Karpas-422 (cell line): ENCODE measurements around the gene STH. TPM values are rescaled to one million over a fixed set of nuclear protein-coding genes. Genes with fewer than 3 reads are reported as not detected.

Experiments
- DNase-seq: peaks from one replicate; pipeline ENCODE4 v3.0.0-alpha.2; 2015
- H2AFZ ChIP-seq: fragments of 200-600 bp; sonication (generic); 2 replicates; pipeline ENCODE4 v1.6.1; 2014; ENCODE audit warnings: antibody characterized with exemption, low read length, mixed read lengths
- H3K27ac ChIP-seq: fragments of 200-600 bp; sonication (generic); 2 replicates; pipeline ENCODE4 v1.5.1; 2014; ENCODE audit warnings: mild to moderate bottlenecking, low read length, moderate library complexity
- H3K27me3 ChIP-seq: fragments of 200-600 bp; sonication (generic); 2 replicates; pipeline ENCODE4 v1.6.1; 2014; ENCODE audit warnings: low read length, mixed read lengths
- H3K36me3 ChIP-seq: fragments of 200-600 bp; sonication (generic); 2 replicates; pipeline ENCODE4 v1.6.1; 2014; ENCODE audit warnings: low read length, mixed read lengths; ENCODE audit not compliant: insufficient read depth
- H3K4me1 ChIP-seq: fragments of 200-600 bp; sonication (generic); 2 replicates; pipeline ENCODE4 v1.6.1; 2014; ENCODE audit warnings: mild to moderate bottlenecking, low read length, mixed read lengths
- H3K4me2 ChIP-seq: fragments of 200-600 bp; sonication (generic); 2 replicates; pipeline ENCODE4 v1.6.1; 2014; ENCODE audit warnings: low read length, low read depth, mild to moderate bottlenecking; ENCODE audit not compliant: poor library complexity, severe bottlenecking
- H3K4me3 ChIP-seq: fragments of 200-600 bp; sonication (generic); 2 replicates; pipeline ENCODE4 v1.5.1; 2014; ENCODE audit warnings: mild to moderate bottlenecking, antibody characterized with exemption, low read length, mixed read lengths
- H3K79me2 ChIP-seq: fragments of 200-600 bp; sonication (generic); 2 replicates; pipeline ENCODE4 v1.6.1; 2014; ENCODE audit warnings: mild to moderate bottlenecking, low read length, mixed read lengths
- H3K9ac ChIP-seq: fragments of 200-600 bp; sonication (generic); 2 replicates; pipeline ENCODE4 v1.6.0; 2014; ENCODE audit warnings: low read length
- H3K9me2 ChIP-seq: fragments of 200-600 bp; sonication (generic), shearing (Covaris generic); replicated peaks from 2 replicates; pipeline ENCODE4 v1.6.0; 2014; ENCODE audit warnings: mild to moderate bottlenecking, low read length, moderate library complexity; ENCODE audit not compliant: insufficient read depth
- H3K9me3 ChIP-seq: fragments of 300-700, 200-600 bp; sonication (generic); 2 replicates; pipeline ENCODE4 v1.6.1; 2014; ENCODE audit warnings: low read length, mixed read lengths
- H4K20me1 ChIP-seq: fragments of 200-600 bp; sonication (generic); 2 replicates; pipeline ENCODE4 v1.6.1; 2014; ENCODE audit warnings: mild to moderate bottlenecking, antibody characterized with exemption, low read length, low read depth; ENCODE audit not compliant: insufficient read depth
- total RNA-seq: library from RNA; depleted of rRNA; stranded (reverse); fragments of >200 nt; shearing (Covaris generic); gene quantifications from 2 replicates; pipeline ENCODE4 v1.2.3, GENCODE V29; 2014; ENCODE audit warnings: low replicate concordance

The STH gene
- total RNA-seq, 1 experiment from 2014 or later: not detected

- Histone ChIP-seq H3K79me2 (no peaks in the 10 kb centered on the region), H3K27me3 (no peaks in the 10 kb centered on the region), H3K36me3 (no peaks in the 10 kb centered on the region), H3K4me2 (no peak overlapping the region), H3K9me3 (no peaks in the 10 kb centered on the region), H3K9ac (no peak overlapping the region), H3K9me2 (no peaks in the 10 kb centered on the region), H3K4me1 (peaks cover 7% of the 10 kb centered on the region), H3K27ac (no peak overlapping the region), H4K20me1 (no peaks in the 10 kb centered on the region), H2AFZ (no peak overlapping the region), H3K4me3 (no peak overlapping the region)
- DNase-seq: no peak
These were observed 35.8 kb upstream of the STH start for GRCh38 chr17:45963283-45963682.

GRCh38 chr17:45963889-45964288, 35.2 kb upstream of the STH start:
- Histone ChIP-seq H3K27me3 (no peaks in the 10 kb centered on the region), H2AFZ (no peak overlapping the region), H3K79me2 (no peaks in the 10 kb centered on the region), H3K4me2 (no peak overlapping the region), H3K9me3 (no peaks in the 10 kb centered on the region), H3K36me3 (no peaks in the 10 kb centered on the region), H4K20me1 (no peaks in the 10 kb centered on the region), H3K4me1 (peaks cover 7% of the 10 kb centered on the region), H3K9ac (no peak overlapping the region), H3K9me2 (no peaks in the 10 kb centered on the region), H3K4me3 (no peak overlapping the region), H3K27ac (no peak overlapping the region)
- no peak for DNase-seq

- Histone ChIP-seq H3K4me2 (no peak overlapping the region), H3K79me2 (no peaks in the 10 kb centered on the region), H3K9ac (no peak overlapping the region), H3K4me3 (no peak overlapping the region), H3K36me3 (no peaks in the 10 kb centered on the region), H2AFZ (no peak overlapping the region), H3K9me2 (no peaks in the 10 kb centered on the region), H4K20me1 (no peaks in the 10 kb centered on the region), H3K27ac (no peak overlapping the region), H3K9me3 (no peaks in the 10 kb centered on the region), H3K27me3 (no peaks in the 10 kb centered on the region), H3K4me1 (peaks cover 7% of the 10 kb centered on the region)
- DNase-seq: no peak
These were observed 34.4 kb upstream of the STH start for GRCh38 chr17:45964634-45965033.

- no peak overlapping the region for H3K4me2 ChIP-seq
- no peak for DNase-seq
- no peak overlapping the region for H3K27ac ChIP-seq
- peaks cover 3% of the 10 kb centered on the region for H3K4me1 ChIP-seq
- H3K9ac ChIP-seq: no peak overlapping the region
- no peaks in the 10 kb centered on the region for H3K9me3 ChIP-seq
- H3K79me2 ChIP-seq: no peaks in the 10 kb centered on the region
- no peak overlapping the region for H2AFZ ChIP-seq
- H3K27me3 ChIP-seq: no peaks in the 10 kb centered on the region
- no peaks in the 10 kb centered on the region for H3K36me3 ChIP-seq
- no peak overlapping the region for H3K4me3 ChIP-seq
- no peaks in the 10 kb centered on the region for H4K20me1 ChIP-seq
- H3K9me2 ChIP-seq: no peaks in the 10 kb centered on the region
These were observed 33.2 kb upstream of the STH start for GRCh38 chr17:45965812-45966211.

- Histone ChIP-seq H2AFZ (no peak overlapping the region), H3K79me2 (no peaks in the 10 kb centered on the region), H3K27me3 (no peaks in the 10 kb centered on the region), H3K4me2 (no peak overlapping the region), H4K20me1 (no peaks in the 10 kb centered on the region), H3K9me2 (no peaks in the 10 kb centered on the region), H3K9ac (no peak overlapping the region), H3K36me3 (no peaks in the 10 kb centered on the region), H3K4me3 (no peak overlapping the region), H3K4me1 (0 out of 2 replicates have a peak, but pooled peaks cover 2% of the 10 kb centered on the region), H3K27ac (no peak overlapping the region), H3K9me3 (no peaks in the 10 kb centered on the region)
- DNase-seq: no peak
These were observed 32.3 kb upstream of the STH start for GRCh38 chr17:45966606-45967280.

- Histone ChIP-seq H3K4me2 (no peak overlapping the region), H3K9me2 (no peaks in the 10 kb centered on the region), H3K79me2 (no peaks in the 10 kb centered on the region), H3K27me3 (no peaks in the 10 kb centered on the region), H2AFZ (no peak overlapping the region), H3K4me3 (no peak overlapping the region), H3K4me1 (0 out of 2 replicates have a peak, but pooled peaks cover 2% of the 10 kb centered on the region), H3K27ac (no peak overlapping the region), H3K36me3 (no peaks in the 10 kb centered on the region), H4K20me1 (no peaks in the 10 kb centered on the region; the same call in 1 of the 2 replicates), H3K9ac (no peak overlapping the region), H3K9me3 (no peaks in the 10 kb centered on the region)
- DNase-seq: no peak
These were observed 31.7 kb upstream of the STH start for GRCh38 chr17:45967378-45967777.

GRCh38 chr17:45968732-45969131, 30.3 kb upstream of the STH start:
- H2AFZ ChIP-seq: no peak overlapping the region
- H4K20me1 ChIP-seq: no peaks in the 10 kb centered on the region; the same call in 1 of the 2 replicates
- H3K9ac ChIP-seq: no peak overlapping the region
- H3K4me3 ChIP-seq: no peak overlapping the region
- no peaks in the 10 kb centered on the region for H3K79me2 ChIP-seq
- H3K4me2 ChIP-seq: no peak overlapping the region
- H3K36me3 ChIP-seq: no peaks in the 10 kb centered on the region
- H3K27ac ChIP-seq: no peak overlapping the region
- H3K9me2 ChIP-seq: no peaks in the 10 kb centered on the region
- no peak for DNase-seq
- 0 out of 2 replicates have a peak, but pooled peaks cover 2% of the 10 kb centered on the region for H3K4me1 ChIP-seq
- no peaks in the 10 kb centered on the region for H3K9me3 ChIP-seq
- H3K27me3 ChIP-seq: no peaks in the 10 kb centered on the region

GRCh38 chr17:45969726-45970125, 29.3 kb upstream of the STH start:
- H4K20me1 ChIP-seq: no peaks in the 10 kb centered on the region; the same call in 1 of the 2 replicates
- H3K4me3 ChIP-seq: no peak overlapping the region
- H3K4me1 ChIP-seq: peaks cover 12% of the 10 kb centered on the region
- no peak overlapping the region for H3K9ac ChIP-seq
- no peaks in the 10 kb centered on the region for H3K79me2 ChIP-seq
- no peak overlapping the region for H3K4me2 ChIP-seq
- no peaks in the 10 kb centered on the region for H3K36me3 ChIP-seq
- no peak overlapping the region for H3K27ac ChIP-seq
- no peaks in the 10 kb centered on the region for H3K9me2 ChIP-seq
- H3K9me3 ChIP-seq: no peaks in the 10 kb centered on the region
- no peaks in the 10 kb centered on the region for H3K27me3 ChIP-seq
- H2AFZ ChIP-seq: no peak overlapping the region
- no peak for DNase-seq
